ENCODE measurements around the gene KCNG1.

Gene KCNG1

DNA sequence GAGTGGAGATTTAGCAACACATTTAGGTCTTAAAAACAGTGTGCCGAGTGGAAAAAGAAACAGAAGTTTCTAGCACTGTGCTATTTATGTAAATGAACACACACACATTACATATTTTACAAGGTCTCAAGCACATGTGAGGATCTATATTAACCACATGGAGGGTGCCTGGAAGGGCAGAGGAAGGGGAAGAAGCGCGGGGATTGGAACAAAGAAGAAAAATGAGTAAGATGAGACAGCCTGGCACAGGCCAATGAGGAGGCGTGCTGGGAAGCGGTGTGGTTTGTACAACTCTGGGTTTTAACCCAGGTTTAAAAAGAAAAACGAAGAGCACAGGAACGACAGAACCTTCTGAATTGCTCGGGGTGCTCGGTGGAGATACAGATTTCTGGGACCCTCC lies 5.7 kb downstream of the KCNG1 start:
- H3K27ac ChIP-seq = no peak overlapping the region
- TF ChIP-seq ZFX (IDR thresholded peaks at IDR 0.05) = no peak
- TF ChIP-seq, protein P1, sequence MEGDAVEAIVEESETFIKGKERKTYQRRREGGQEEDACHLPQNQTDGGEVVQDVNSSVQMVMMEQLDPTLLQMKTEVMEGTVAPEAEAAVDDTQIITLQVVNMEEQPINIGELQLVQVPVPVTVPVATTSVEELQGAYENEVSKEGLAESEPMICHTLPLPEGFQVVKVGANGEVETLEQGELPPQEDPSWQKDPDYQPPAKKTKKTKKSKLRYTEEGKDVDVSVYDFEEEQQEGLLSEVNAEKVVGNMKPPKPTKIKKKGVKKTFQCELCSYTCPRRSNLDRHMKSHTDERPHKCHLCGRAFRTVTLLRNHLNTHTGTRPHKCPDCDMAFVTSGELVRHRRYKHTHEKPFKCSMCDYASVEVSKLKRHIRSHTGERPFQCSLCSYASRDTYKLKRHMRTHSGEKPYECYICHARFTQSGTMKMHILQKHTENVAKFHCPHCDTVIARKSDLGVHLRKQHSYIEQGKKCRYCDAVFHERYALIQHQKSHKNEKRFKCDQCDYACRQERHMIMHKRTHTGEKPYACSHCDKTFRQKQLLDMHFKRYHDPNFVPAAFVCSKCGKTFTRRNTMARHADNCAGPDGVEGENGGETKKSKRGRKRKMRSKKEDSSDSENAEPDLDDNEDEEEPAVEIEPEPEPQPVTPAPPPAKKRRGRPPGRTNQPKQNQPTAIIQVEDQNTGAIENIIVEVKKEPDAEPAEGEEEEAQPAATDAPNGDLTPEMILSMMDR (conservative IDR thresholded peaks at IDR 0.05) = no peak

DNA sequence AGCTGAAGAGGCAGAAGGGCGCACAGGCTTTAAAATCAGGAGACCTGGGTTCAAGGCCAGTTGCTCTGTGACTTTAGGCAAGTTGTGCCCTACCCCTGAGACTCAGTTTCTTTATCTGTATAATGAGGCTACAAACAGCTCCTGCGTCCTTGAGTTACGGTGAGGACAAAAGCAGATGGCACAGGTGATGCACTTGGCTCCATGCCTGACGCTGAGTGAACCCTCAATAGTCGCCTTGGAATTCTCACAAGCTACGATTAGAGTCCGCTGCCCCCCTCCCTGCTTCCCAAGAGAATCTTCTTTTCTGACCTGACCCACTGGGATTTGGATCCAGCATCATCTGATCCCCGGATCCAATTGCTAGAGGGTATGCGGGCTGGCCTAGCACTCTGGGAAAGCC lies 6.4 kb downstream of the KCNG1 start:
- TF ChIP-seq, protein P1 (conservative IDR thresholded peaks at IDR 0.05) = no peak
- TF ChIP-seq ZFX (IDR thresholded peaks at IDR 0.05) = no peak
- H3K27ac ChIP-seq = no peak overlapping the region

DNA sequence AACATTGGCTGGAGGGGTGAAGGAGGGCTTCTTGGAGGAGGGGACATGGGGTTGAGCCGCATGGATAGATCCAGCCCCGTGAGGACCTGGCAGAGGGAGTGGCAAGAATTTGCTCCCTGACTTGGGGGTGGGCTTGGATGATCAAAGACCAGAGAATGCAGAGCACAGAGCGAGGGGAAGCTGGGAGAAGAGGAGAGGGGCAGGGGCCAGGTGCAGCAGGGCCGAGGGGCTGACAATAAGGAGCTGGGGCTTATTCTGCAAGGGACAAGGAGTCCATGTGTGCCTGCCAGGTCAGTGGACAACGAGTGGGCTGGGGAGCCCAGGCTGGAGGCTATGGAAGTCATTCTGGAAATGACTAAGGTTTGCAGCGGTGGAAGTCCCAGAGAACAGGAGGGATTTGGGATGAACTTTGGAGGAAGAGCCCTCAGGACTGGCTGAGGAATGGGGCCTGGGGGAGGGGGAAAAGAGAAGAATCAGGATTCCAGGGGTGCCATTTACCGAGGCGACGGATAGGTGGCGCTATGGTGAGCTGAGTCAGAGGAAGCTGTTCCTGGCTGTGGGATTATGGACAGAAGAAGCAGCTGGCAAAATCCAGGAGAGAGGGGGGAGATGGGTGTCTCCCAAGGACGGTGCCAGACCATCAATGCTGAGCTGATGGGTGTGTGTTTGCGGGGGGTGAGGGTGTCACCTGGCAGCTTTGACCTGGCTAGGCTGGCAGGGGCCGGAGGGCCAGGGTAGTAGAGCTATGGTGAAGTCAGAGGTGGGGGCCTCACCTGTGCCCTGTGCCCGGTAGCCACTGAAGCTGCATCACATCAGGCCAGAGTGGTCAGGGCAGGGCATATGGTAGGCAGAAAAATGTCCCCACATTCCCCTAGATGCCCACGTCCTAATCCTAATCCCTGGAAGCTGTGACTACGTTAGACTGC lies 7.8 kb downstream of the KCNG1 start:
- TF ChIP-seq ZFX (IDR thresholded peaks at IDR 0.05) = no peak
- TF ChIP-seq, protein P1 (conservative IDR thresholded peaks at IDR 0.05) = peak; percentile 87
- H3K27ac ChIP-seq = no peak overlapping the region

DNA sequence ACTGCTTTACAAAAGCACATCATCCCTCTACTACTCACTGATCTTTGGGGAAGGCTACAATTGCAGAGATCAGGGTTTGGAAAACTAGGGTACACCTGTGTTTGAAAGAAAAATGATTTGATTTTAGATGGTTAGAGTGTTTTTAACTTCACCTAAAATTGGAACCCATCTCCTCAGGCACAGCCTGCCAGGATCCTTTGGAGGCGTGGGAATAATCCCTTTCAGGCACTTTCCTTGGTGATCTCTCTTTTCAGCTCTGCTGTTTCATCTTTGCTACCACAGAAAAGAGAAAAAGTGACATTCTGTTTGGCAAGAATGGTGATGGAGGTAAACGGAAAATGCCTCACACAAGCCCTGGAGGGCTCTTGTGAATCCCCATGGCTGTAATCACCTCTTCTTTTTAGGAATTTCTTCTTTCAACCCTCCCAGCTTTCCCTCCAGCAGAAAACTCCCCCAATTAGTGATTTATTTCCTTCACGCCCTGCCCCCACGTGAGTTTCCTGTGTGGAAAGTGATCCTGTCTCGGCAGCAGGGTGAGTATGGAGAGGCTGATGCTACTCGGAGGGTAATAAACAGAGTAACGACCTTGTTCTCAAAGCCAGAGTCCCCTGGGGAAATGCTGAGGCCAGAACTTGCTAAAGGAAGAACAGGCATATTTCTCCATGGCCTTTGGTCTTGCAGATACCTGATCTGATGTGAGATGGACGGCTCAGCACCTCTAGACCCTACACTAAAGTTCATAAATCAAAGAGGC lies 9.2 kb downstream of the KCNG1 start:
- H3K27ac ChIP-seq = no peak overlapping the region
- TF ChIP-seq, protein P1 (conservative IDR thresholded peaks at IDR 0.05) = no peak

DNA sequence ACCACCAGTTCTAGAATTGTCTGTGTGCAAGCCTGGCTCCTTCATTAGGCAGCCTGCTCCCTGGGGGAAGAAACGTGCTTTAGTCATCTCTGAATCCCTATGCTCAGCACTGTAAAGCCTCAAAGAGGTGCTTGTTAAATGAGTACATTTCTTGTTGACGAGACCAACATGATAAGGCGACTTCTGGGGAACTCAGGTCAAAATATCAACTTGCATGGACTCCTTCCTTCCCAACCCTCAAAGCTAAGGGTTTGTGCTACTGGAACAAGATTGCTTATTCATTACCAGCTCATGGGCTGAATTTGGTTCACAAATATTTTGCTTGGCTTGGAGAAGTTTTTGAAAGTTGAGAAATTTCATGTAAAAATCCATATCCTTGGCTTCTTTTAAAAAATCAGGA lies 10.6 kb downstream of the KCNG1 start:
- TF ChIP-seq, protein P1 (conservative IDR thresholded peaks at IDR 0.05) = no peak
- no peak for TF ChIP-seq ZFX (IDR thresholded peaks at IDR 0.05)

DNA sequence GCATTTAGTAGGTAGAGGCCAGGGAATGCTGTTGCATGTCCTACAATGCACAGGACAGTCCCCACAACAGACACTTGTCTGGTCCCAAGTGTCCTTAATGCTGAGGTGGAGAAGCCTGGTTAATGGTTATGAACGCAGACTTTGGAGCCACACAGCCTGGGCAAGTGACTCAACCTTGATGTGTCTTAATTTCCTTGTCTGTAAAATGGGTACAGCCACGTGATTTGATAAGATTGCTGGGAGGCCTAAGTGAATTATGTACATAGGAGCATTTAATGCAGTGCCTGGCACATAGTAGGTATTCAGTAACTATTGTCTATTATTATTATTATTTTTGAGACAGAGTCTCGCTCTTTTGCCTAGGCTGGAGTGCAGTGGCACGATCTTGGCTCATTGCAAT lies 11.4 kb downstream of the KCNG1 start:
- H3K27ac ChIP-seq = no peak overlapping the region
- no peak for TF ChIP-seq ZFX (IDR thresholded peaks at IDR 0.05)
- TF ChIP-seq, protein P1 (conservative IDR thresholded peaks at IDR 0.05) = no peak

More for the DNA sequence above, 10.6 kb downstream of the KCNG1 start:
- H3K27ac ChIP-seq = no peak overlapping the region

DNA sequence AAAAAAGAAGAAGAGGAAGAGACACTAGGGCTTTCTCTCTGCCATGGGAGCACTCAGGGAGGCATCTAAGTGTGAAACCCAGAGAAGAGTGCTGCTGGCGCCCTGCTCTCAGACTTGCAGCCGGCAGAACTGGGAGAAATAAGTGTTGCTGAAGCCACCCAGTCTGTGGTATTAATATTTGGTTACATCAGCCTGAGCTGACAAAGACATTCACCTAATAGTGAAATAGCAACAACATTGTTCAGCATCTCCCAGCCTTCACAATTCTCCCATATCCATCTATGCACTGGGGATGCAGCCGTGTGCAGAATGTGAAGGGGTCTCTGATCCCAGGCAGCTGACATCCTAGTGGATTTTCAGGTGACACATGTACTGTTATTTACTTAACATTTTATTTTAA lies 12.0 kb downstream of the KCNG1 start:
- H3K27ac ChIP-seq = no peak overlapping the region
- TF ChIP-seq ZFX (IDR thresholded peaks at IDR 0.05) = no peak
- TF ChIP-seq, protein P1 (conservative IDR thresholded peaks at IDR 0.05) = no peak
